Measurements from ENCODE around the gene FARS2. TPM values are rescaled to one million over a fixed set of nuclear protein-coding genes. Genes with fewer than 3 reads are reported as not detected.

Gene FARS2
- total RNA-seq, 1 donor from 2014 or later = 7.3 TPM

DNA sequence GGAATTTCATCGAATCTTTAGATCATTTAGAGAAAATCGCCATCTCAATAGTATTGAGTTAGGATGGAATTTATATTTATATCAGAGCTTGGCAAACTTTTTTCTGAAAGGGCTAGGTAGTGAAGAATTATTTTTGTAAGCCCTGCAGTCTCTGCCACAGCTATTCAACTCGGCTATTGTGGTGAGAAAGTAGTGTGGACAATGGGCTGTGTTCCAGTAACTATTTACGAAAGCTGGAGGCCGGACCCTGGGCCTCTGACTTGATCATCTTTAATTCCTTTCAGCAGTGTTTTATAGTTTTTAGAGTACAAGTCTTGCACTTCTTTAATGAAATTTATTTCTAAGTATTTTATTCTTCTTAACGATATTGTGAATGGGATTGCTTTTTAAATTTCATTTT is 201.5 kb downstream of the FARS2 start:
- DNase-seq (ENCODE audit: low read depth) = peak; percentile 61

DNA sequence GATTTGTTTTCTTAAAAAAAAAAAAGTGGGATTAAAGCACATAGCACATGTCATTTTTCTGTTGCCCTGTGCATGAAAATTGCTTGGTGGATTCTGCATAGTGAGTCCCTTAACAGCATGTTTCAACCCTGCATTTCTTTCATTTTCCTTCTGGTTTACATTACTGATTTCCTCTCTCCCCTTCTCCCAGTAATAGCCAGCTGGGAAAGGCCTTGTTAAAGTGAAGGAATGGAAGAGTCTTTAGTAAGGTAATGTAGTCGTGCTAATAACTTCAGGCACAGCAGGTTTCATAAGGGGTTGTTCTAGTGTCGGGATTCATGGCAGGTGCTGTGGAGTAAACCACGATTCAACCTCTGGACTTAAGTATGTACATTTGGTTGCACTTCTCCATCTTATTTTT is 202.4 kb downstream of the FARS2 start:
- peak; percentile 31 for DNase-seq (ENCODE audit: low read depth)

DNA sequence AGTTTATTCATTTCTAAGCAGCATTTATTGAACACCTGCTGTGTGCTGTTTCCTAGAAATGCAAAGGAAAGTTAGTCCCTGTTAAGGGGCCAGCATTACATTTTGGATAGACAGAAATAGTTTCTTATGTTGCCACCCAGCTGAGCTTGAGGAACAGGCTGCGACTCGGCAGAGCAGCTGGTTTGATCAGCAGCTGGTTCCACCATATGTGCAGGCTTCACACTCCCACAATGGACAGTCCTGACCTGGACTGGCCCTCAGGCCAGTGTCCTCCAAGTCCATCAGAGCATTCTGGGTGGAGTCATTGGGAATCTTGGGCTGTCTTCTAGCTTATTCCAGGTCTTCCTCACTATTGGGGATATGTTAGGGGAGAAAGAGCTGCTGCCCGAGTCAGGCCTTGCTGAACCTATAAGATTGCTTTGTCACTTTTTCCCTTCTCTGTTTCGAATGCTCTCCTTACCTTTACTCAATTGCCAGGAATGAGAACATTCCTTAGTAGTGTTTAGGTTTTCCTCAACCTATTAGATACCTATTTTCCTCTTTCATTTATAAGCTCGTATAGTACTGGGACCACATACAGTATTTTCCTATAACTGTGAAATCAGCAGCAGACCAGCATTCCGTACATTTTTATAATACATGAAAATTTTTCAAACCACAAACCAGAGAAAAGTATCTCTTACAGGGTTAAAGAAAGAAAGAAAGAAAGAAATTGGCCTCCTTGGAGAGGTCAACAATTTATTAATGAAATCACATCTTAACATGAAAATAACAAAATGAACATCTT is 203.0 kb downstream of the FARS2 start:
- peak; percentile 82 for DNase-seq (ENCODE audit: low read depth)

DNA sequence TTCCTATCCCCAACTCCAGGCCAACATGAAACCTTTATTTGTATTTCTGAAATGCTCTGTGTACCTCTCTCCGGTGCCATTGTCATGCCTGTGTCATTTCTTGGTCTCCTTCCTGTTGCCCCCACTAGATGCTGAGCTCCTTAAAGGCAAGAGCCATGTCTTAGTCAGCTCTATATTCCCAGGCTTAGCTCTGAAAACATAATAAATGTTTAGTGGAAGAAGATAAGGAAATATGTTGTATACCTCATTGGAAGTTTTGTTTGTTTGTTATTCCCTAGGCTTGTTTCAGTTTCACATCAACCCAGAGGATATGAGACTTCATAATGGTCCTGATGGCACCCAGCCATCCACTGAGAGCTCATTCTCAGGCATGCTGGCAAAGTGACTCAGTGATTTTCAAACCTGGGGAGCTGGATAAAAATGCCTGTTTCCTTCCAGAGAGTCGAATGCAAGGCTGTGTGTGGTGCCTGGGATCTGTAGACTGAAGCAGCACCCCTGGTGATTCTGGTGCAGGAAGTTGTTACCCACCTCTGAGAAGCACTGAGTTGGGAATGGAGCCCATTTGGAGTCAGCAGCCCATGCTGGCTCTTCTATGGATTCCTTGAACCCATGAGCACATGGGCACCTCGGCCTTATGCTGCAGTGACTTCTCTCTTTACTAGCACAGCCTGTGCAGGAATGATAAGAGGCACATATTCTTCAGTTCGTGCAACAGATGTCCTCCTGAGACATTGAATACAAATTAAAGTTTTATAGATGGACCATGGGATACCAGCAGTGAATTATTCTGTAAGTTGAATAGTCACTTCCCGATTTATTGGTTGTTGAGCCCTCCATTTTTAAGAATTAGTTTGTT is 205.2 kb downstream of the FARS2 start:
- DNase-seq (ENCODE audit: low read depth) = peak; percentile 55

DNA sequence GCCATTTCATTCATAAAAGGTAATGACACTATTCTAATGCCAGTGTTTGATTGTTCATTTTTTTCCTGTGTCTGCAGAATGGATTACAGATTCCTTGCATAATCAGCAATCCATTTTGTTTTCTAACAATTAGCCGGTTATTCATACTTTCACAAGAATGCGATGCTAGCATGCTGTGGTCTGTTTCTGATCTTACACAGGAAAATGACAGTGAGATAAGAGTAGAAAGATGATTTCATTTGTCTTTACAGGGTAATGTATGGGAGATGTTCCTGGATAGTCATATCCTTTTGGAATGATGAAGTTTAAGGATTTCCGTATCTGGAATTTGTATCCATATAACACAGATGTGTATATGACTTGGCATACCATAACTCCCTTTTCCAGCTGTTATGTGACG is 207.3 kb downstream of the FARS2 start:
- no peak for DNase-seq (ENCODE audit: low read depth)

DNA sequence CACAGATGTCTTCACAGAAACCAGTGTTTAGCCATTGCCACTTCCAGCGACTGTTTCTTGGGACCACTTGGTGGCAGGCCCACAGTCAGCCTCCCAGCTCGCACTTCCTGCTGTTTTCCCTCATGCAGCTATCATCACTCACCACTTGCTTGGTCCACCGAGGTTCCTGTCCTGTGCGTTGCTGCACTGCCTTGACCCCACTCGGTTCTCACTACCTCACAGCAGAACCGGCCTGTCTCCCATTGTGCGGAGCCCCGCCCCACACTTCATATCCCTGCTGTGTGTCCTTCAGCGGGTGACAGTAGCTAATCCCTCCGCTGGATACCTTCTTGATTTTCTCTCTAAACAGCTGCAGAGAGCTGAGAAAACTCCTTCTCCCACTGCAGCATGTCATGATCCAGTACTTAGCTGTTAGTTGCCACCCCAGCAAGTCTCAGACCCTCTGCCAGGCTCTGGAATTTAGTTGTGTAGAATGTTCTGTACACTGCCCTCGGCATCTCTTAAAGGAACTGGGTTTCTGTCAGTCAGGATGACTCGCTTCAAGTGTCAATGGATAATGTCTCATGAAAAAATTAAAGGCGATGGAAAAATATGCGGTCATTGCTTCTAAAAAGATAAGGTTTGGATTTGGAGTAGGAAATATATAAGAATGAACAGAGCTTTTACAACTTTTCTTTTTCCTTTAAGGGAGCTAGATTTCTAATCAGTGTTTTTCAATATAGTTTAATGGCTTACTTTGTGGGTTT is 208.0 kb downstream of the FARS2 start:
- DNase-seq (ENCODE audit: low read depth) = no peak

DNA sequence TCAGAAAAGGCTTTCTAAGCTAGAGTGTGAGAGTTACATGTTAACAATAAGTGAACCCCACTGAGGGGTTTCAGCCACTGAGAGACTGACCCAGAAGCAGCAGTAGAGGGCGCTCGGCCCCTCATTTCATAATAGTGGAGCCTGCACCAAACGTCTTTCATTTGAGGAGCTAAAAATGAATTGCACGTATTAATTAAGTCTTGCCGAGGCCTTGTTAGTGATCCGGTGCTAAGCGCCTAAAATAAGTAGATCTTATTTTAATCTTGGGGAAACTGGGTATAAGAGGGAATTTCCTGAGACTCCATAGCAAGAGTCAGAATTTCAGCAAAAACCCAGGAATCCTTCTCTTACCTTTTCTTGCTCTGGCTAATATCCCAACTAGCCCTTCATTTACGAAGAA is 209.7 kb downstream of the FARS2 start:
- peak; percentile 63 for DNase-seq (ENCODE audit: low read depth)

DNA sequence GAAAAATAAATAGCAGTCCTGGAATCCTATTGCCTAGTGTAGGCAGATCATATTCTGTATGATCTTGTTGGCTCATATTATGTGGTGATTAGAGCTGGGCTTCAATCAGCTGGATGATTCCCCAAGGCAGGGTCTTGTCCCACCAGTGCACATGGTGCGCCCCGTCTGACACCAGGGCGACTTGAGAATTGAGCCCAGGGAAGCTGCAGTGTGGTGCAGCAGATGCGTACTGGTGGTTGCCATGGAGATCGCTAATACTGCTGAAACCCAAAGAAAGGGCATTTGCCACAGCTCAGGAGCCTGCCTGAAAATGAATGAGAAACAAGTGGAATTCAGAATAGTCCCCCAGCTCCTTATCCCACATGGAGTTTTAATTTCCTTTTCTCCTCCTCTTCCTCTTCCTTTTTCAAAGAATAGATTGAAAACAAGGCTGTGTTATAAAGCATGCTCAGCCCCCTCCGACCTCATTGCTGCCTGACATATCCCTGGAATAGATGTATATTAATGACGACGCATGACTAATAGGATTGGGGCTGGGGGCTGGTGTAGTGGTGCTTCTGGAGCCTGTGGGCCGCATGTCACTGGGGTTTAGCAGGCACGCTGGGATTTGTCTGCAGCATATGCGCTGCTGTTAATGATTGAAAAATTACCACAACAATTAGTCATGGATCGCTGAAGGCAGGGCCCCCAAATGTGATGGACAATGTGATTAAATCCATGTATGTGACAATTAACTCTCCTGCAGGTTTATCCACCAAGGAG is 210.5 kb downstream of the FARS2 start:
- DNase-seq (ENCODE audit: low read depth) = no peak

DNA sequence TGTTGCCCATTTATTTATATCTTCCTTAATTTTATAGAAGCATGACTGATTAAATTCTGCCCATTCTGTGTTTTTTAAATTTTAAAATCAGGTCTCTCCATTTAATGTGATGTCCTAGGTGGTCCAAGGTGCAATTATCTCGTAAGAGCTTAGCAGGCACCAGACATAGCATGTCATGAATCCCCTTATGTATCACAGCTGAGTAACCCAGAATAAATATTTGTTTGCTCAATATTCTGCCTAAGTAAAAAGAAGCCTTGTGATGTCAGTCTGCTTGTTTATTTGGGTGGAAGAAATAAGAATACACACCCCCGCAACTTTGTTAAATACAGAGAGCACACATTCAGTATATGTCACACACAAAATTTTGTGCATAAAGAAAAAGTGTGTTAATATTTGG is 211.3 kb downstream of the FARS2 start:
- DNase-seq (ENCODE audit: low read depth) = no peak

DNA sequence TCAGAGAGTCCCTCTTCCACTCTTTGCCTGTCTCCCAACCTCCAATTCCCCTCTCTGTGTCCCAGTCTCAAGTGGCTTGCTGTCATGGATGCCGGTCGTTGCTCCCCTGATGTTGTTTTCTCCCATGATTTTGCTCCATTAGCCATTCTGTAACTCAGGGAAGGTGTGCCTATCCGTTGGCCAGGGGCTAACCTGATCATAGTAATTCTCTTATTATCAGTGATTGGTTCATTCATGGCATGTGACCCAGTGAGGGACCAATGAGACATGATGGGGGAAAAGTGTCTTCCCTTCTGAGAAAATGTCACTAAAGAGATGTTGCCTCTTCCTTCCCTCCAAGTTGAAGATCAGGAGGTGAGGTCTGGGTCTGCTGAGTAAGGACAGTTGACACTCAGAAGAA is 214.5 kb downstream of the FARS2 start:
- DNase-seq (ENCODE audit: low read depth) = no peak

DNA sequence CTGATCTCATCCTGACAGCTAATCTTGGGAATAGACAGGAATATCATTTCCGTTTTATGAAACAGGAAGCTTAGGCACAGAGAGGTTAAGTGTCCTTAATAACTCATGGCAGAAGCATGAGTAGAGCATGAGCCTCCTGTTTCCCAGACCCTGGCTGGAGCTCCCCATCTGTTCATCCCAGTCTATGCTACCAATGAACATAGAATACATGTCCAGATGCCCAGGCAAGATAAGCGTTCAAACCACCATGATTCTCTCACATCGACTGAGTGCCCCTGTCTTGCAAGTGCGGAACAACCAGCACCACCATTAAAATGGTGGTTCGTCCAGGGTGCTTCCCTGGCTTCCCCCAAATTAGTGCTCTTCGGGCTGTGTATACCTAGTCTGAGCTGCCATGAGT is 217.1 kb downstream of the FARS2 start:
- DNase-seq (ENCODE audit: low read depth) = no peak

DNA sequence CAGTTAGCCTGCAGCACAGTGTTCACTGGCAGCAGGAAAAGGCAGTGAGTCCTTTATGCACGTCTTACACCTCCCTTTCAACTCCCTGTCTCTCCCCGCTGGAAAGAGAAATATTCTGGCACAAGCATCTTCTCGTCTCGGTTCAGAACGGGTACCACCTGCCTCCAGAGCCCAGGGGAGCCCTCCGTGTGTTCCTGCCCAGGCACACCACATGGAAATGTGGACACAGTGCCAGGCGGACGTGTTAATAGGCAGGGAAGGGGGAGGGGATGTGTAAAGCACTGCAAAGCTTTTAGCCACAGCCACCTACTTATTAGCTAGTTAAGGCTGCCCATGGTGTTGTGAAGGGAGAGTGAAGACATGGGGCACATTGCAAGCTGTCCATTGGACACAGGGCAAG is 219.7 kb downstream of the FARS2 start:
- no peak for DNase-seq (ENCODE audit: low read depth)

DNA sequence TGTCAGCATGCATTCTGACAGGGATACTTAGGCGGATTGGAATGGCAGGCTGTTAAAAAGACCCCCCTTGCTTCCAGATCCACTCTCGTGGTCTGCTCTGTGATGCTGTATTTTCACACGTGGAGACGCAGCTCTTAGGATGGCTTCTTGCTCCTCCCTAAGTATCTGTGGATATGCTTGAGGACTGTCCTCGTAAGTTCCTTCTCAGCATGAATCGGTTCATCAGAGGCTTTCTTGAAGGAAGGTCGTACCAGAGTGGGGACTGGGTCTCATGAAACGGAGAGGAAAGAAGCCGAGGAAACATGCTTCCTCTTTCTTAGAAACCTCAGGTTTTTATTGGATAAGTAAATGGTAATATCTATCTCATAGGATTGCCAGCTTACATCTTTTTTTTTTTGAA is 220.4 kb downstream of the FARS2 start:
- DNase-seq (ENCODE audit: low read depth) = no peak

DNA sequence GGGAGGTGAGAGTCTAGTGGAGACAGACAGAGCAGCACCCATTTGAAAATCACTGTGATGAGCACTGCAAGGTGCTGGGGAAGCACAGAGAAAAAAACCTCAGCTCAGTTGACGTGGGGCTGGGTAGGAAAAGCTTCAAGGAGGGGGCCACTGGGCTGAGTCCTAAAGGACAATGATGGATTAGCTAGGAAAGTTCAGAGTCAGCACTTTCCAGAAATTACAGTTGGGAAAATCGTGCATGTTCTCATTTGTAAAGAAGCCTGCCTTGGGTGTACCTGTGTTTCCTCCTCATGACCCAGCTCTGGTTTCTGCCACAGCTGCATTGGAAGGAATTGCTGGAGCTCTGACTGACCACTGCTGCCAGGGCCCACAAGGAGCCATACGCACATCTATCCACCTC is 221.3 kb downstream of the FARS2 start:
- DNase-seq (ENCODE audit: low read depth) = no peak

DNA sequence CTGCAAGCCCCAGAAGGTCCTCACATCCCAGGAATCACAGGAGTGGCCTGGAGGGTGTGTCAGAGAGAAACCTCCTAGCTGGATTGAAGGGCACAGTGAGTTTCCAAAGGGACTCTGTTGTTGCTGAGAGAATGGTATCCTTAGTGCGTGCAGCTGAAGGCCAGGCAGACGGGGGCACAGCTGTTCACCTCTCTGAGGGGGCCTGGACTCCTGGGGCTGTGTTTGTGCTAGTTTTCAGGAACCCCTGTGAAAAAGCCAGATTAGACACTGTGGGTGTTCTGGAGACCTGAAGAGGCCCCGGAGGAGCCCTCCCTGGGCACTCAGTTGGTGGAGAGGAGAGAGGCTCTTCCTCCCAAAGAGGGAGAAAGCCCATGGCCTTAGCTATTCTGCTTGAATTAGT is 223.4 kb downstream of the FARS2 start:
- no peak for DNase-seq (ENCODE audit: low read depth)

DNA sequence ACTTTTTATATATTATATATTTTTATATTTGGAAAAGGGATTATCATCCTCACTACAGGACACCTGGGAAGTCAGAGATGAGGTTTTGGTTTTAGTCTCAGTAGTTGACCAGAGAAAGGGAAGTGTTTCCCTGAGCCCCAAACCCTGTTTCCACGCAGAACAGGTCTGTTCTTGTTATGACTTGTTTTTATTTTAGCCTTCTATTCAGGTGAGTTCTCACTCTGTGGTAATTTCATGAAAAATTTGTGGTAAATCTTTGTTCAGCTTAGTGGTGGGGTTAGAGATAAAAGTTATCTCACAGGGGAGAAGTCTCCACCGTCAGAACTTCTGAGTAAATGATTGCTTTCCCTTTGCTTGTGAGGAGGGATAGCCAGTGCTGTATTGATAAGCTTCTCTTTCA is 224.9 kb downstream of the FARS2 start:
- DNase-seq (ENCODE audit: low read depth) = no peak

DNA sequence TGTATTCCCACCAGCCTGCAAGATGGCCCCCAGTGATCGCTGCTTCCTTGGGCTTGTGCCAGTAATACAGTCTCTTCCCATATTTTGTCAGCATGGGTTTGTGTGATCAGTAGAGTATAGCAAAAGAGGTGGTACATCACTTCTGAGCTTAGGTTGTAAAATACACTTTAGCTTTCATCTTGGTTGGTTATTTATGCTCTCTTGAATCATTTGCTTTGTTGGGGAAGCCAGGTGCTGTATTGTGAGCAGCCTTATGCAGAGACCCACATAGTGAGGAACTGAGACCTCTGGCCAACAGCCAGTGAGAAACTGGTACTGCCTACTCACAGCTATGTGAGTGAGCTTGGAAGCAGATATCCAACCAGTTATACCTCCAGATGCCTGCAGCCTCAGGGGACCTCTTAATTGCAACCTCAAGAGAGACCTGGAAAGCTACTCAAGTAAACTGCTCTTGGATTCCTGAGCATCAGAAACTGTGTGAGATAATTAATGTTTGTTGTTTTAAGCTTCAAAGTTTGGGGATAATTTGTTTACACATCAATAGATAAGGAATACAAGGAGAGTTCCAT is 229.3 kb downstream of the FARS2 start:
- DNase-seq (ENCODE audit: low read depth) = no peak

DNA sequence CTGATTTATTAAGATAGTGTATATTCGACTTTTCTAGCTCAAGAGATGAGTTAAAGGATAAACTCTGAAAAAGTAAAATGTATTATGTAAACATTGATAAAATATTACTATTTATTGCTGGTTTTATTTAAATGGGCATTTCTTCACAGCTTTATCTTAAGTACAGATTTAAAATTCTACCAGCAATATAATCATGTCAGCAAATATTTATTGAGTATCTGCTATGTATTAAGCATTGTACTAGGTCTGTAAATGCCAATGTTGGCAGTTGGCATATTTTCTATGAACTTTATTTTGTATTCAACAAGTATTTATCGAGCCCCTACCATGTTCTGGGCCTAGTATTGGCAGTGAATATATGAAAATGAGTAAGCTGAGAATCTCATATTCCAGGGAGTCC is 231.0 kb downstream of the FARS2 start:
- no peak for DNase-seq (ENCODE audit: low read depth)

DNA sequence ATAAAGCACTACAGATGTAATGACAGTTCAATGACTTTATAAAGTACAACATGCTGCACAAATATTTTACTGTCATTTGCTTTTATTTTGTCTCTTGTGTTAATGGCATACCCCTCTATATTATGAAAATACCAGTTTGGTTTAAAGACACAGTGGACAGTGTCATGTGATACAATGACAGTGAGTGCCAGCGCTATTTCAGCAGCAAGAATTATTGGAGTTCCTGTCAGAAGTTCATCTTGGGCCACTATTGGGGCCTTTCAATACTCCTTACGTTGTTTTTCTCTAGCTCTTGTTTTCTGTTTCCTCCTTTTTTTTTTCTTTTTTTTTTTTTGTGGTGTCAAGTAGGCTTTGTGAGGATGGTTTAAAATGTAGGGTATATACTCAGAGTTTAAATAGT is 232.5 kb downstream of the FARS2 start:
- DNase-seq (ENCODE audit: low read depth) = no peak

DNA sequence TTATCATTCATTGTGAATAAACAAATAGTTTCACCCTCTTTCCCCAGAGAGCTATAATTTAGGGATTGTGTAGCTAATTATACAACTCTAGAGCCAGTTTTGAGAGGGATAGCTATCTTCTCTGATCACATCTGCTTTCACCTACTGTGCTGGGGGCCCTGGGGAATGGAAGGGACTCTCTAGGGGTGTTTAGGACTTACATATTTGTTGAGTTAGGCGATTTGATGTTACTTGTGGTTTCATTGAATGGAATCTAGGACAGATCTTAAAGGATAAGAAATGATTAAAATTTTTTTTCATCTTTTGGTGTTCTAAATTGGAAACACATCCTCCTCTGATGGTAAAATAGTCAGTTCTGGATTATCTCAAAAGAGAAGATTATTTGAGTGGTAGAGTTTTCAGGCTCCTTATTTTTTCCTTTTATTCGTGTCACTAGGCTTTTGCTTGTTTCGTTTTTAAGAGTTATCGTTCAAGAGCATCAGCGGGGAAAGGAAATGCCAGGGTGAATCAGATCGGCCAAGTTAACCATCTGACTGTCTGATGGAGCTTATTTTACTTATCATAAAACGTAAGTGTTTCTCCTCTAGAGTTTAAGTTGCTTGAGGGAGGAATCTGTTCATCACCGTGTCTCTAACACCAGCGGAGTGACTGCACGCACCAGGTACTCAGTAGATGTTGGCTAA is 236.7 kb downstream of the FARS2 start:
- DNase-seq (ENCODE audit: low read depth) = peak; percentile 18

Measured in myocyte (in vitro differentiated cells).